ENCODE results near the gene CD300LB.
"Not testable (repeated sequence)": the region's sequence is repeated elsewhere in the genome, so short reads cannot be mapped to it uniquely, and the experiment has no call there.

The CD300LB gene

DNA sequence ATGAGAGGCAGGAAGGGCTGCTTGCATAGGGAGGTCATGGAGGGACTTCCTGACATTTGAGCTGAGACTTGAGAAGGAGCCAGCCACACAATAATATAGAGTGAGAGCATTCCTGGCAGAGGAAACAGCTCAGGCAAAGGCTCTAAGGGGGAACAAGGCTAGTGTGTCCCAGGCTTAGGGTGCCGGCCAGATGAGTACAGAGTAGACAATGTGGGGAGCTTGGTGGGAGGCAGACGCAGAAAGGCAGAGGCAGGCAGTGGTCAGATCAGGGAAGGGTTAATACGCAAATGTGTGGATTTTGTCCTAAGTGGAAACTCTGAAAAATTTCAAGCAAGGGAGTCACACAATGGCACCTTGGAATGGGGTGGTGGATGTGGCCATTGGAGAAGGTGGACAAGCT, 31.3 kb downstream of the CD300LB start:
- in situ Hi-C loops (cut with MboI; ENCODE audit: low sequenced_read_pairs), result no loop called here

DNA sequence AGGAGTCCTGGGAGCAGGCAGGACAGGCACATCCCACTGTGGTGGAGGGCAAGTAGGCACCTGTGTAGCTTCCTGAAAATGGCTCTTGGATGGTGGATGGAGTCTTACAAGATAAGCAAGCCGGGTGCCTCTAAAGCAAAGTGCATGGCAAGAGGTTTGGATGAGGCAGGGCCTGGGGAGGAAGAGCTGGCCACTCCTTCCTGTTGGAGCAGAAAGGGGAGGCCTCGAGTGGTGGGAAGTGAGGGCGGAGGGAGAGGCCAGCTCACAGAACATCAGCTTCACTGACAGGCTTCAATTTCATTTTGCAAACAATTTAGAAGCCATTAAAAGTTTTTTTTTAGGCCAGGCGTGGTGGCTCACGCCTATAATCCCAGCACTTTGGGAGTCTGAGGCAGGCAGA, 33.8 kb downstream of the CD300LB start:
- in situ Hi-C loops (cut with MboI; ENCODE audit: low sequenced_read_pairs), result no loop called here

DNA sequence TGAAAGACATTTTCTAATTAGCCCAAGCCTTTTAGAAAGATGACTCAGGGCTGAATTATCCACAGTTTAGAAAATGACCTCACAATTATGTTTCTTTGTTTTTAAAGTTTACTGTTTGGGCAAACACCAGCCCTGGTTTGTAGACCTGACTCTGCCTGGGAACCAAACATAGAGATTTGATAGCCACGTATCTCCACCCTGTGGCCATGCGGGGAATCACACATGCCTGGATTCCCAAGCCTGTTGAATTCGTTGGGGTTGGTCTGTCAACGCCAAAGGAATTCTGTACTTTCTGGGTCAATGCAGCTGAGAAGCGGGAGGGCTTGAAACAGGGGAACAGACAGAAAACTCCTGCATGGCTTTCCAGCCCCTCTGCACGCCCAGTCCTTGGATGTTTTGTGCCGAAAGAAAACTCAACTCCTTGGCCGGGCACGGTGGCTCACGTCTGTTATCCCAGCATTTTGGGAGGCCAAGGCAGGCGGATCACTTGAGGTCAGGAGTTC, 37.9 kb downstream of the CD300LB start:
- in situ Hi-C loops (cut with MboI; ENCODE audit: low sequenced_read_pairs), result no loop called here

DNA sequence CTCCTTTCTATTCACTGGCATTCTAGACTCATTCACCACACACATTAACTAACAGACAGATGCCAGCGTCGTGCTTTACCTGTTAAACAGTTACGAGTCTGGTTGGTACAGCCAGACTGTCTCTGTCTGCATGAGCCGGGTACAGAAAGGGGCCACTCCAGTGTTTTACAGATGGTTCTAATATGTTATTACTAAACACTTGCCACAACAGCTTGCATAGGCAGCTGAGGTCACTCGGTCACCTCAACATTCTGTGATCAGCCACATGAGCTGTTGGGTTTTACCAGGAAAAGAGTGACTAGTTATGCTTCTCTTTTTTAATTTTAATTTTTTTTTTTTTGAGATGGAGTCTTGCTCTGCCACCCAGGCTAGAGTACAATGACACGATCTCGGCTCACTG, 39.6 kb downstream of the CD300LB start:
- in situ Hi-C loops (cut with MboI; ENCODE audit: low sequenced_read_pairs), result no loop called here

DNA sequence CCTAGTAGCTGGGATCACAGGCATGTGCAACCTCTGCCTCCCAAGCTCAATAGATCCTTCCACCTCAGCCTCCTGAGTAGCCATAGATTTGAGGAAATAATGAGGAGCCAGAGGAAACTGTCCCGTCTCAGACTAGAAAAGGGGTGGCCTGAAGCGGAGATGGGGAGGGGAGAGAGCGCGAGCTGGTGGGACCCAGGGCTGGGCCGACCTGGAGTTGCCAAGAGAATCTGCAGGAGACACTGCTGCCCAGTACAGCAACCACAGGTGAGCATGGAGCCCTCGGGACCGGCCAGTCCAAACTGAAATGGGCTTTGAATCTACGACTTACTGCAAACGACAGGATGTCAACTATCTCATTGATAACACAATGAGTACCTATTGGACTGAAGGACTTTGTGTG, 40.6 kb downstream of the CD300LB start:
- in situ Hi-C loops (cut with MboI; ENCODE audit: low sequenced_read_pairs), result no loop called here

DNA sequence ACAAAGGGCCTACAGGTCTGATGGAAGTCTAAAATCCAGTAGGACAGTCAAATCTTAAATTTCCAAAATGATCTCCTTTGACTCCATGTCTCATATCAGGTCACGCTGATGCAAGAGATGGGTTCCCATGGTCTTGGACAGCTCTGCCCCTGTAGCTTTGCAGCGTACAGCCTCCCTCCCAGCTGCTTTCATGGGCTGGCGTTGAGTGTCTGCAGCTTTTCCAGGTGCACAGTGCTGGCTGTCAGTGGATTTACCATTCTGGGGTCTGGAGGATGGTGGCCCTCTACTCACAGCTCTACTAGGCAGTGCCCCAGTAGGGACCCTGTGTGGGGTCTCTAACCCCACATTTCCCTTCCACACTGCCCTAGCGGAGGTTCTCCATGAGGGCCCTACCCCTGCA, 43.0 kb downstream of the CD300LB start:
- in situ Hi-C loops (cut with MboI; ENCODE audit: low sequenced_read_pairs), result not testable (repeated sequence)

DNA sequence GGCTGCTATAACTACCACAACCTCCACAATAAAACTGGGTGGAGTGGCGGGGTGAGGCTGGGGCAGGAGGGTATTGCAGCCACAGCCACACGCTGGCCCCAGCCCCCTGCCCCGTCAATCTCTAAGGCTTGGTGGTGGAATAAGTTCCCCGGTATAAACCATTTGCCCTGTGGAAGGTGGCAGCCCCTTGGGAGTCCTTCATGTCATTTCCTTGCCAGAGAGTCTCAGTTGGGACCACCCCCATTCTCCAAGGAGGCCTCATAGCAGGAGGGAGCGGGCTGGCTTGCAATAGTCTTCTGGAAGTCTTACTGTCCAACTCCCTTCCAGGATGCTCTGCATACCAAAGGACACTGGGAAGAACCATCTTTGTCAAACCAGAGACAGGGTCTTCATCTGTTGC, 45.4 kb downstream of the CD300LB start:
- in situ Hi-C loops (cut with MboI; ENCODE audit: low sequenced_read_pairs), result no loop called here

DNA sequence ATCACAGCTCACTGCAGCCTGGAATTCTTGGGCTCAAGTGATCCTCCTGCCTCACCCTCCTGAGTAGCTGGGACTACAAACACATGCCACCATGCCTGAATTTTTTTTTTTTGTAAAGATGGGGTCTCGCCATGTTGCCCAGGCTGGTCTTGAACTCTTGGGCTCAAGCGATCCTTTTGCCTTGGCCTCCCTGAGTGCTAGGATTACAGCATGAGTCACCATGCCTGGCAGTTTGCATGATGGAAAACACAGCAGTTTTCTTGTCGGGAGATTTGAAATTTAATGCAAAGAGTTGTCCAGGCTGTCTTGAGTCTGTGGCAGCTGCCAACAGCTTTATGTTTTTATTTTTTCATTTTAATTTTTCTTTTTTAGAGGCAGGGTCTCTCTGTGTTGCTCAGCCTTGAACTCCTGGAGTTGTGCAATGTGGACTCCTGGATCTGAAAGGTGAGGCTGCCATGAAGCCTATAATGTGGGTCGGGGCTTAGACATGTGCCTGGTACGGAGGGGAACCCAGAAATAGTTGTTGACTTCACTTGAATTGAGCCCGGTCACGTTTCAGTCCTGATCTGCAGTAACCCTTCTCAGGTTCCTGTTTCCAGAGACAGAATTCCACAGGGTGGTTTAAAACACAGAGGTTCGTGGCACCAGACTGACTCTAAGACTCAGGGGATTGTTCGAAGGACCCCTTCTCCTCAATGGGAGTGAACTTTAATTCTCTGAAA, 46.1 kb downstream of the CD300LB start:
- in situ Hi-C loops (cut with MboI; ENCODE audit: low sequenced_read_pairs), result no loop called here

DNA sequence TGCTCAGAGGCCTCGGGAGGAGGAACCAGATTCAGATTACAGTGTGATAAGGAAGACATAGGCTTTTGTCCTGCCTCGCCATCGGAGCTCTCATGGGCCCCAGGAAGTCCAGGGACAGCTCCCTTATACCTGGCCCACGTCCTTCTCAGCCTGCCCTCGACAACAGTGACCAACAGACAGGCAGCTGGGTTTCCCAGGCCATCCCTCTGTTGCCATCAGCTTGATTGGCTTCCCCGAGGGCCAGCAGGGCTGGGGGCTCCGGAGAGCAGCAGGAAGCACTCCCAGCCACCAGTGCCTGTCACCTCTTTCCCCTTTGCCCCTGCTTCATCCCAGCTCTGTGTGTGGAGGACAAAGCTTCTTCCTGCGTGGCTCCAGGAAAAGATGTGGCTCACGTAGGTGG, 47.2 kb downstream of the CD300LB start:
- in situ Hi-C loops (cut with MboI; ENCODE audit: low sequenced_read_pairs), result no loop called here

DNA sequence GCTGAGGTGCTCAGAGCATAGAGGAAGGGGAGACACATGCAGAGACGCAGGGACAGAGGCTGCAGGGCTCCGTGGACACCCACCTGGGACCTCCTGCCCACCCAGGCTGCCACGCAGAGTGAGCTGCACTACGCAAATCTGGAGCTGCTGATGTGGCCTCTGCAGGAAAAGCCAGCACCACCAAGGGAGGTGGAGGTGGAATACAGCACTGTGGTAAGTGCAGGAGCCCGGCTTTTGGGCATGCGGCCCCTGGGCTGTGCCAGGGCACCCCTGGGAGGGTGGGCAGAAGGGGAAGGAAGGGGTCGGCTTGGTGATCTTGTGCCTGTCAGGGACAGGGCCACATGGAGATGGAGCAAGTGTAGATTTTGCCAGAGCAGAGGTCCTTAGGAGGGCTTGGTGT, 49.7 kb downstream of the CD300LB start:
- in situ Hi-C loops (cut with MboI; ENCODE audit: low sequenced_read_pairs), result no loop called here

DNA sequence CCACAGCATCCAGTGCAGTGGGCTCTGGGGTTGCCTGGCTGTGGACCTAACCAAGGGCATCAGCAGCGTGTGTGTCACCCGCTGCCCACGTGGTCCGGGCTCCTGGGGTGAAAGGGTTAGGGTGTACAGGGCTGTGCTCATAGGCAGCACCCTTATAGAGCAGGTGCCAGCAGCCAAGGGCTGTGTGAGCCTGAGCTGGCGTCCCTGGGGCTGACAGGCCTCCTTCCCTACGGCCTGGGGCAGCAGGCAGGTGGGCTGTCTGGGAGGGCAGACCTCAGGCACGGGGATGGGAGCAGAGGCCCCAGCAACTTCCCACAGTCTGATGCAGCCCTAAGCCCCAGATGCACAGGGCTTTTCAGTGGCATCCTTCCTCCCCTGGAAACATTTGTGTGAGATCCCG, 51.0 kb downstream of the CD300LB start:
- in situ Hi-C loops (cut with MboI; ENCODE audit: low sequenced_read_pairs), result no loop called here

DNA sequence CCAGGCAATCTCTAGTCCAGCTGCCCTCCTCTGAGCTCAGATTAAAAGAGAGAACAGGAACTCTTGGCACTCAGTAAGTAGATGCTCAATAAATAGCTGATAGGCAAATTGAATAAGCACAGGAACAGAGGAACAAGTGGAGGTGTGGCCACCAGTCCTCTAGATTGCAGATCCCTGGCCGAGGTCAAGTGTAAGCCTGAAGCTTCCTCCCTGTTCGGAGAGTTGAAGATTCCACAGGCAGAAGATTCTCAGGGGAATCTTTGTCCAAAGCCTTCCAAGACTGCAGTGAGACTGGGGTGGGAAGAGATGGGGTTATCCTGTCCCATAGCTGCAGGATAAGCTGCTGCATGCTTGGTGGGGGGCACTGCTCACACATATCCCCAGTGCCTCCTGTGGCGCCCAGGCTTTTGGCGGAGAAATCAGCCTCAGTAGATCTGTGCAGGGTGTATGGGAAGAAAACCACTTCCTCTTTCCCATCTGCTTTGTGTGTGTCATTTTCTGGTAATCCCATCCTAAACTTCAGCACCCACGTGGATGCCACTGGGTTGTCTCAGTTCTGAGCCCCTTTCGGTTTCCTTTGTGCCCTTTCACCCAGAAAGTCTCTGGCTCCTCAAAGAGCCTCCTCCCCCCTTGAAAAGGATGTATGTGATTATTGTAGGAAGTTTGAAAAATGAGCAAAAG, 52.7 kb downstream of the CD300LB start:
- in situ Hi-C loops (cut with MboI; ENCODE audit: low sequenced_read_pairs), result no loop called here

DNA sequence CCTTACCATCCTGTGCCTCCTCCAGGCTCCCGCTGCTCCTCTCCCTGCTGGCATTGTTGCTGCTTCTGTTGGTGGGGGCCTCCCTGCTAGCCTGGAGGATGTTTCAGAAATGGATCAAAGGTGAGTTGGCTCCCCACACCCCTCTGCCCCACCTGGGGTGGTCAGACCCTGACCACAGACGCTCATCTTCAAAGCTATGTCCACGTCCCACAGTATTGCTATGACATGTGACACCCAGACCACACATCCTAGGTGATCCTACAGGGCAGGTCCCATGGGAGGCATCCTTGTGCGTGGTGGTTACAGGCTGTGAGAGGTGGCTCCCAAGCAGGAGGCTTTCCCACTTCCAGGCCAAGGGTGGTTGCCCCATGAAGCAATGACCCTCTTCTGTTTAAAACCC, 53.9 kb downstream of the CD300LB start:
- in situ Hi-C loops (cut with MboI; ENCODE audit: low sequenced_read_pairs), result no loop called here

DNA sequence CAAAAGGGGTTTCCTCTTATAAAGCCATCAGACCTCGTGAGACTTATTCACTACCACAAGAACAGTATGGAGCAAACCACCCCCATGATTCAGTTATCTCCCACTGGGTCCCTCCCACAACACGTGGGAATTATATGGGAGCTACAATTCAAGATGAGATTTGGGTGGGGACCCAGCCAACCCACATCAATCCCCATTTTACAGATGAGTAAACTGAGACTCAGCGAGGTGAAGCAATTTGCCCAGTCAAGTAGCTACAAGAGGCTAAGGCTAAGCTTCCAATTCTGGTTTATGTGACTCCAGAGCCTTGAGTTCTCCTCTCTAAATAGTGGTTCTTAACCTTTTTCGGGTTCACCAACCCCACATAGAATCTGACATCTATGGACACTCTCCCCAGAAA, 56.1 kb downstream of the CD300LB start:
- in situ Hi-C loops (cut with MboI; ENCODE audit: low sequenced_read_pairs), result no loop called here

DNA sequence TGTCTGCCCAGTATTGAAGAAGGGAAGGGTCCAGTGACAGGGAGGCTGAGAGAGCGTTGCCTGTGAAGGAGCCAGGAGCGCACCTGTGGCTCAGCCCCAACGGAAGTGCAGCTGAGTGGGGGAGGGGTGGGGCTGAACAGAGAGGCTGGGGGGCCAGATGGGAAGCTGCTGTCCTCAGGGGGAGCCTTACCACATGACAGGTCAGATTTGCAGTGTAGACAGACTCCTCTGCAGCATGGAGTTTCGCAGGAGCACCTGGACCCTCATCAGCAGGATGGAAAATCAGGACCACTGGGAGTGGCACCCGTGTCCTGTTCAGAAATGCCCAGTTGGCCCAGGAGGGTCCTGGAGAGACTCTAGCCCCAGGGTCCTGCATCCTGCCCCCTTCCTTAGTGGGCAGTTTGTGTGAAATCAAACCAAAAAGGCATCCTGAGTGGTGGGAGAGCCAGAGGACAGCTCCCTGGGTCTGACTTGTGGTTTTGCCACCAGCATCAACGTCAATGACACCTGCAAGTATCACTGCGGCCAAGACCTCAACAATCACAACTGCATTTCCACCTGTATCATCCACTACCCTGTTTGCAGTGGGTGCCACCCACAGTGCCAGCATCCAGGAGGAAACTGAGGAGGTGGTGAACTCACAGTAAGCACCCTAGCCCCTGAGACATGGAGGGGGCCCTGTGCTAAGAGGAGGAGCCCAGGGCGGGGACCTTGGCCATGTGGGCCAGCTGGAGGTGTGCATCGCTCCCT, 57.1 kb downstream of the CD300LB start:
- in situ Hi-C loops (cut with MboI; ENCODE audit: low sequenced_read_pairs), result no loop called here

DNA sequence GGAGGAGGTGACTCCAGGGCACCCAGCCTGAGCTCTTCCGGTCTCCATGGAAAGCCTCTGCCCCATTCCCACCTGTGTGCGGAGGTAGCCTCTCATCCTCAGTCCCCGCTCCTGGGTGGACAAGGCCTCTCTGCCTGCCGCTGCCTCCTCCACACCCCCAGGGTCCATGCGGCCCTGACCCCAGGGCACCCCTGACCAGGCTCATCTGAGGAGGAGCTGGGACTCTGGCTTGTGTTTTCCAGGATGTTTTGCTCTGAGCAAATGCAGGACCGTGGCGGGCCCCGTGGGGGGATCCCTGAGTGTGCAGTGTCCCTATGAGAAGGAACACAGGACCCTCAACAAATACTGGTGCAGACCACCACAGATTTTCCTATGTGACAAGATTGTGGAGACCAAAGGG, 58.0 kb downstream of the CD300LB start:
- in situ Hi-C loops (cut with MboI; ENCODE audit: low sequenced_read_pairs), result no loop called here

DNA sequence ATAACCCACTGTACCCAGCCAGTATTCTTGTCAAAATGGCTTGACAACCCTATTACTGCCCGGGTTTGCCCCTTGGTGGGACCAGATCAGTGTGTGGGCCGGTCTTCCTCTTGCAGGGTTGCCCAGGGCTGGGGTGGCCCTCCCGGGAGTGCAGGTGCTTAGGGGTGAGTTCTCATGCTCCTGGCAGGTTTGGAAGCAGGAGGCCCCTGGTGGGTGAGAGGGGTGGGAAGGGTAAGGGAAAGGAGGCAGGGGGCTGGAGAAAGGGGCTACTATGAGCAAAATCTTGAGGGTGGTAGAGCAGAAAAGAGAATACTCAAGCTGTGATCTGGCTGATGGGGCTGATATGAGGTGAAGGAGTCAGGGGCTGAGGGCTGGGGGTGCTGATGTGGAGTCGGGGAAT, 58.4 kb downstream of the CD300LB start:
- in situ Hi-C loops (cut with MboI; ENCODE audit: low sequenced_read_pairs), result no loop called here

DNA sequence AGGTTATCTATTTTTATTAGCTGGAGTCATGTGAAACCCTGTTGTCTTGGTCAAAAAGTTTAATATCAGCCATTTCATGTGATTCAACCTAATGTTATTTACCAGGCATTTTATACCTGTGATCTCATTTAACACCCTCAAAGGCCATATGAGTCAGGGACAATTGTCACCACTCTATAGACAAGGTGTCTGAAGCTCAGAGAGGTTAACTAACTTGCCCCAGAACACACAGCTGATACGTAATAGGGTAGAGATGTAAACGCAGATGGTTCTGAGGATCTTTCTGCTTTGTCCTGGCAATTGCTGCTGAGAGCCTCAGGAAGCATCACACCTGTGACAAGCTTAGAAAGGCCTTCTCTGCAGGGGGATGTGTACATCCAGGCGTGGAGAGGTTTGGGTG, 59.9 kb downstream of the CD300LB start:
- in situ Hi-C loops (cut with MboI; ENCODE audit: low sequenced_read_pairs), result no loop called here

All from HL-60/S4 (cell line).